ENCODE results near the gene APPL2.

- peak; percentile 79 to 92 for TF ChIP-seq EP300 (IDR thresholded peaks at IDR 0.05)
- peak; percentile 18 to 70 (median 47) for TF ChIP-seq CTCF (IDR thresholded peaks at IDR 0.05)
- TF ChIP-seq POLR2A (IDR thresholded peaks at IDR 0.05): peak; percentile 64 to 93
Observed at GRCh38 chr12:105235732-105236476, at the start of gene APPL2.

Data from tibial nerve (tissue), 4 donors.